Skeletal muscle tissue (tissue), 4 donors: ENCODE results near the gene DPF3. TPM values are rescaled to one million over a fixed set of nuclear protein-coding genes. Genes with fewer than 3 reads are reported as not detected.

Source experiments
- H3K27ac ChIP-seq: one replicate; pipeline ENCODE4 v1.7.0; 2013; ENCODE audit warnings: mild to moderate bottlenecking, low read depth, low read length, inconsistent platforms
- H3K27me3 ChIP-seq, 3 donors: one replicate each; pipeline ENCODE4 v1.7.0; 2013; ENCODE audit warnings: low read length in 3 of 3; ENCODE audit not compliant: control insufficient read depth in 3 of 3, insufficient read depth in 3 of 3
- H3K36me3 ChIP-seq, 3 donors: one replicate each; pipeline ENCODE4 v1.7.0; 2013; ENCODE audit warnings: low read length in 3 of 3; ENCODE audit not compliant: control insufficient read depth in 3 of 3, insufficient read depth in 3 of 3
- H3K4me1 ChIP-seq, 3 donors: one replicate each; pipeline ENCODE4 v1.7.0; 2013; ENCODE audit warnings: low read length in 3 of 3, mild to moderate bottlenecking in 3 of 3; ENCODE audit not compliant: control insufficient read depth in 3 of 3, insufficient read depth in 3 of 3
- H3K4me3 ChIP-seq, 3 donors: one replicate each; pipeline ENCODE4 v1.7.0; 2013; ENCODE audit warnings: low read length in 3 of 3
- H3K9ac ChIP-seq, 3 donors: one replicate each; pipeline ENCODE4 v1.7.0; 2013; ENCODE audit warnings: low read length in 3 of 3, mild to moderate bottlenecking in 3 of 3, moderate library complexity in 2 of 3, low read depth in 1 of 3
- H3K9me3 ChIP-seq, 3 donors: one replicate each; pipeline ENCODE4 v1.7.0; 2013; ENCODE audit warnings: low read length in 3 of 3; ENCODE audit not compliant: control insufficient read depth in 3 of 3
- total RNA-seq: library from RNA; depleted of rRNA; stranded (reverse); fragments of >200 nt; gene quantifications from one replicate; pipeline ENCODE4 v1.2.3, GENCODE V29; 2014
- donor health status: Osteomylitis.

The DPF3 gene
- total RNA-seq, 1 donor from 2014 or later = 1.6 TPM

GRCh38 chr14:72812292-72812851 lies 81.5 kb downstream of the DPF3 start:
- H3K36me3 ChIP-seq = no peaks in the 10 kb centered on the region
- H3K27ac ChIP-seq = peak overlapping the region; percentile 94
- H3K9me3 ChIP-seq = no peaks in the 10 kb centered on the region
- peaks cover 50 to 69% (median 61%) of the 10 kb centered on the region in 3 donors for H3K4me1 ChIP-seq
- H3K4me3 ChIP-seq = peak overlapping the region in 2 of 3 donors; percentile 57 to 59
- H3K27me3 ChIP-seq = no peaks in the 10 kb centered on the region
- H3K9ac ChIP-seq = peak overlapping the region; percentile 73 to 81 (median 76)

- Histone ChIP-seq H3K9me3 (no peaks in the 10 kb centered on the region), H3K9ac (no peak overlapping the region), H3K36me3 (no peaks in the 10 kb centered on the region), H3K4me1 (peaks cover 54 to 66% (median 61%) of the 10 kb centered on the region in 3 donors), H3K4me3 (peak overlapping the region in 1 of 3 donors; percentile 9), H3K27me3 (no peaks in the 10 kb centered on the region), H3K27ac (peak overlapping the region; percentile 94)
These were observed 83.7 kb downstream of the DPF3 start for GRCh38 chr14:72810201-72810600.

GRCh38 chr14:72809063-72809462 lies 84.8 kb downstream of the DPF3 start:
- H3K9ac ChIP-seq = no peak overlapping the region
- H3K36me3 ChIP-seq = no peaks in the 10 kb centered on the region
- no peaks in the 10 kb centered on the region for H3K9me3 ChIP-seq
- H3K27me3 ChIP-seq = no peaks in the 10 kb centered on the region
- no peak overlapping the region for H3K4me3 ChIP-seq
- H3K27ac ChIP-seq = no peak overlapping the region
- peaks cover 59 to 72% (median 70%) of the 10 kb centered on the region in 3 donors for H3K4me1 ChIP-seq

GRCh38 chr14:72808564-72808963 lies 85.3 kb downstream of the DPF3 start:
- H3K9ac ChIP-seq = no peak overlapping the region
- H3K36me3 ChIP-seq = no peaks in the 10 kb centered on the region
- H3K27me3 ChIP-seq = no peaks in the 10 kb centered on the region
- no peak overlapping the region for H3K27ac ChIP-seq
- peaks cover 56 to 72% (median 66%) of the 10 kb centered on the region in 3 donors for H3K4me1 ChIP-seq
- no peaks in the 10 kb centered on the region for H3K9me3 ChIP-seq
- H3K4me3 ChIP-seq = no peak overlapping the region

GRCh38 chr14:72802588-72802946 lies 91.3 kb downstream of the DPF3 start:
- Histone ChIP-seq H3K36me3 (peaks cover 0 to 2% (median 0%) of the 10 kb centered on the region in 3 donors), H3K27ac (peak overlapping the region; percentile 82), H3K9me3 (no peaks in the 10 kb centered on the region), H3K4me3 (no peak overlapping the region), H3K27me3 (no peaks in the 10 kb centered on the region), H3K4me1 (peaks cover 34 to 58% (median 44%) of the 10 kb centered on the region in 3 donors), H3K9ac (no peak overlapping the region)

GRCh38 chr14:72801836-72802587 lies 91.9 kb downstream of the DPF3 start:
- no peak overlapping the region for H3K9ac ChIP-seq
- no peaks in the 10 kb centered on the region for H3K27me3 ChIP-seq
- no peak overlapping the region for H3K4me3 ChIP-seq
- H3K4me1 ChIP-seq = peaks cover 34 to 58% (median 44%) of the 10 kb centered on the region in 3 donors
- H3K27ac ChIP-seq = peak overlapping the region; percentile 82
- H3K9me3 ChIP-seq = no peaks in the 10 kb centered on the region
- H3K36me3 ChIP-seq = peaks cover 0 to 2% (median 0%) of the 10 kb centered on the region in 3 donors

- H3K4me1 ChIP-seq = peaks cover 29 to 53% (median 44%) of the 10 kb centered on the region in 3 donors
- no peak overlapping the region for H3K9ac ChIP-seq
These were observed 92.5 kb downstream of the DPF3 start for GRCh38 chr14:72801381-72801812.

GRCh38 chr14:72800848-72801370 lies 93.0 kb downstream of the DPF3 start:
- Histone ChIP-seq H3K9ac (no peak overlapping the region), H3K27ac (peak overlapping the region; percentile 82)

More at GRCh38 chr14:72801381-72801812, 92.5 kb downstream of the DPF3 start:
- Histone ChIP-seq H3K4me3 (no peak overlapping the region), H3K27ac (peak overlapping the region; percentile 82), H3K9me3 (no peaks in the 10 kb centered on the region), H3K27me3 (no peaks in the 10 kb centered on the region), H3K36me3 (peaks cover 0 to 2% (median 0%) of the 10 kb centered on the region in 3 donors)

GRCh38 chr14:72800296-72800695 lies 93.6 kb downstream of the DPF3 start:
- no peak overlapping the region for H3K27ac ChIP-seq
- H3K9me3 ChIP-seq = no peaks in the 10 kb centered on the region
- H3K27me3 ChIP-seq = no peaks in the 10 kb centered on the region
- H3K36me3 ChIP-seq = peaks cover 0 to 2% (median 0%) of the 10 kb centered on the region in 3 donors
- no peak overlapping the region for H3K9ac ChIP-seq
- peaks cover 29 to 53% (median 47%) of the 10 kb centered on the region in 3 donors for H3K4me1 ChIP-seq
- no peak overlapping the region for H3K4me3 ChIP-seq

More at GRCh38 chr14:72800848-72801370, 93.0 kb downstream of the DPF3 start:
- Histone ChIP-seq H3K9me3 (no peaks in the 10 kb centered on the region), H3K4me3 (no peak overlapping the region), H3K4me1 (peaks cover 29 to 53% (median 47%) of the 10 kb centered on the region in 3 donors), H3K27me3 (no peaks in the 10 kb centered on the region), H3K36me3 (peaks cover 0 to 2% (median 0%) of the 10 kb centered on the region in 3 donors)

- Histone ChIP-seq H3K9me3 (no peaks in the 10 kb centered on the region), H3K4me3 (no peak overlapping the region), H3K9ac (no peak overlapping the region), H3K27me3 (no peaks in the 10 kb centered on the region), H3K4me1 (peaks cover 36 to 60% (median 55%) of the 10 kb centered on the region in 3 donors), H3K36me3 (peaks cover 0 to 2% (median 0%) of the 10 kb centered on the region in 3 donors), H3K27ac (no peak overlapping the region)
These were observed 97.0 kb downstream of the DPF3 start for GRCh38 chr14:72796935-72797334.
